Stimulated activated CD8-positive, alpha-beta memory T cell treated with anti-CD3 and anti-CD28 coated beads, Interleukin-4, amount 100 ng/mL, for 1 hour (primary cell): ENCODE results near the gene SFR1.
"Not testable (repeated sequence)": the region's sequence is repeated elsewhere in the genome, so short reads cannot be mapped to it uniquely, and the experiment has no call there.

ENCODE experiments used
- DNase-seq, 2 donors: peaks; one replicate each; pipeline ENCODE4 v3.0.0-alpha.2; 2020; ENCODE audit warnings: low read depth in 2 of 2, low spot score in 1 of 2

The SFR1 gene

GRCh38 chr10:104155591-104155990, 33.6 kb downstream of the SFR1 start:
- DNase-seq = no peak

- no peak for DNase-seq
Measured at GRCh38 chr10:104170610-104171254, 48.8 kb downstream of the SFR1 start.

GRCh38 chr10:104174136-104174535, 52.2 kb downstream of the SFR1 start:
- DNase-seq = not testable (repeated sequence)
